D341Med (cell line): Measurements from ENCODE around the gene BANP.
"Not testable (repeated sequence)": the region's sequence is repeated elsewhere in the genome, so short reads cannot be mapped to it uniquely, and the experiment has no call there.

ENCODE experiments used
- DNase-seq: peaks from one replicate; pipeline ENCODE4 v3.0.0; 2012; ENCODE audit warnings: low spot score

Gene BANP

GRCh38 chr16:87927195-87927562 lies 24.1 kb upstream of the BANP start:
- DNase-seq = no peak

- no peak for DNase-seq
Observed at GRCh38 chr16:87929986-87930385, 21.2 kb upstream of the BANP start.

GRCh38 chr16:87930456-87930855 lies 20.8 kb upstream of the BANP start:
- DNase-seq = peak; percentile 75

GRCh38 chr16:87931504-87931903 lies 19.7 kb upstream of the BANP start:
- no peak for DNase-seq

GRCh38 chr16:87932475-87933139 lies 18.6 kb upstream of the BANP start:
- not testable (repeated sequence) for DNase-seq

GRCh38 chr16:87933140-87933495 lies 18.1 kb upstream of the BANP start:
- DNase-seq = no peak

GRCh38 chr16:87934752-87935425 lies 16.3 kb upstream of the BANP start:
- DNase-seq = not testable (repeated sequence)

GRCh38 chr16:87936016-87936374 lies 15.2 kb upstream of the BANP start:
- DNase-seq = not testable (repeated sequence)

- DNase-seq = no peak
Observed at GRCh38 chr16:87936375-87937230, 14.6 kb upstream of the BANP start, which contains the start of gene CA5A. Gene CA5A, minus strand, starts transcription at chr16:87936529. Its CDS starts 79 bp downstream, at chr16:87936450.

- not testable (repeated sequence) for DNase-seq
Observed at GRCh38 chr16:87937231-87937542, 14.0 kb upstream of the BANP start.

- DNase-seq = no peak
Observed at GRCh38 chr16:87938412-87938949, 12.8 kb upstream of the BANP start.

- no peak for DNase-seq
Observed at GRCh38 chr16:87939562-87940423, 11.4 kb upstream of the BANP start.

- DNase-seq = no peak
Observed at GRCh38 chr16:87942680-87943079, 8.6 kb upstream of the BANP start.

GRCh38 chr16:87945351-87946042 lies 5.7 kb upstream of the BANP start:
- no peak for DNase-seq

- DNase-seq = no peak
Observed at GRCh38 chr16:87946596-87947347, 4.5 kb upstream of the BANP start.

- no peak for DNase-seq
Observed at GRCh38 chr16:87947356-87948118, 3.7 kb upstream of the BANP start.

GRCh38 chr16:87948119-87948545 lies 3.1 kb upstream of the BANP start:
- no peak for DNase-seq

GRCh38 chr16:87948735-87949070 lies 2.5 kb upstream of the BANP start:
- DNase-seq = no peak

- no peak for DNase-seq
Observed at GRCh38 chr16:87949071-87949744, 2.0 kb upstream of the BANP start.
